Stimulated activated CD8-positive, alpha-beta memory T cell treated with anti-CD3 and anti-CD28 coated beads, Interleukin-7, amount 100 ng/mL, for 1 hour (primary cell): ENCODE results near the gene AOX1.
"Not testable (repeated sequence)": the region's sequence is repeated elsewhere in the genome, so short reads cannot be mapped to it uniquely, and the experiment has no call there.

ENCODE experiments used
- DNase-seq, 2 donors: peaks; one replicate each; pipeline ENCODE4 v3.0.0-alpha.2; 2020; ENCODE audit warnings: low read depth in 2 of 2

AOX1 gene

GRCh38 chr2:200585730-200586643 is at the start of gene AOX1:
TSS of gene AOX1 (plus strand) at chr2:200586014. CDS start at chr2:200586109, 95 bp downstream.
- DNase-seq = no peak

GRCh38 chr2:200538139-200538538 is 47.7 kb upstream of the AOX1 start:
- no peak for DNase-seq

- no peak for DNase-seq
Observed at GRCh38 chr2:200540793-200541192, 45.0 kb upstream of the AOX1 start.

DNA sequence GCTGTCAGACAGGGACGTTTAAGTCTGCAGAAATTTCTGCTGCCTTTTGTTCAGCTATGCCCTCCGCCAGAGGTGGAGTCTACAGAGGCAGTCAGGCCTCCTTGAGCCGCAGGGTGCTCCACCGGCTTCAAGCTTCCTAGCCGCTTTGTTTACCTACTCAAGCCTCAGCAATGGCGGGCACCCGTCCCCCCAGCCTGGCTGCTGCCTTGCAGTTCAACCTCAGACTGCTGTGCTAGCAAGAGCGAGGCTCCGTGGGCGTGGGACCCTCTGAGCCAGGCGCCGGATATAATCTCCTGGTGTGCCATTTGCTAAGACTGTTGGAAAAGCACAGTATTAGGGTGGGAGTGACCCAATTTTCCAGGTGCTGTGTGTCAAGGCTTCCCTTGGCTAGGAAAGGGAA is 19.2 kb upstream of the AOX1 start:
- not testable (repeated sequence) for DNase-seq

GRCh38 chr2:200567932-200568331 is 17.9 kb upstream of the AOX1 start:
- no peak for DNase-seq

DNA sequence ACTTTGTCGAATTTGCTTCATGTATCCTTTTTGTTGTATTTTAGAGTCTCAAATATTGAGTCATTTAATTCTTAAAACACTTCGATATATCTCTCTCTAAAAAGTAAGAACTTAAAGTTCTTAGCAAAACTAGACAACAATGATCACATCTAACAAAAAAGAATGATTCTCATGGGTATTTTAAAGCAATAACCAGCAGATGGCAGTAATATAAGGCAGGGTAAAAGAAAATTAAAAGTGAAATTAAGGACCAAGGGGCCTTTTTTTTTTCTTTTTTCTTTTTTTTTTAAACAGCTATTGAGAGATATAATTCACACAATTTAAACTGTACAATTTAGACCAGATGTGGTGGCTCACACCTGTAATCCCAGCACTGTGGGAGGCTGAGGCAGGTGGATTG is 9.9 kb upstream of the AOX1 start:
- no peak for DNase-seq

DNA sequence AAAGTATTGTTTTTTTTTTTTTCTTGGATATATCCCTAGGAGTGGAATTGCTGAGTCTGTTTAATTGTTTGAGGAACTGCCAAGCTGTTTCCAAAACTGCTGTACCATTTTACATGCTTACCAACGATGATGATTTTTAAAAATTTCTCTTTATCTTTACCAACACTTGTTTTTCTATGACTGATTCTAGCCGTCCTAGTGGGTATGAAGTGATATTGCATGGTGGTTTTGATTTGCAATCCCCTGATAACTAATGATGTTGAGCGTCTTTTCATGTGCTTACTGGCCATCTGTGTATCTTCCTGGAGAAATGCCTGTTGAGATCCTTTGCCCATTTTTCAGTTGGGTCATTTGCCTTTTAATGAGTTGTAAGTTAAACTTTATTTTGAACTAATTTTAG is 8.8 kb upstream of the AOX1 start:
- no peak for DNase-seq

DNA sequence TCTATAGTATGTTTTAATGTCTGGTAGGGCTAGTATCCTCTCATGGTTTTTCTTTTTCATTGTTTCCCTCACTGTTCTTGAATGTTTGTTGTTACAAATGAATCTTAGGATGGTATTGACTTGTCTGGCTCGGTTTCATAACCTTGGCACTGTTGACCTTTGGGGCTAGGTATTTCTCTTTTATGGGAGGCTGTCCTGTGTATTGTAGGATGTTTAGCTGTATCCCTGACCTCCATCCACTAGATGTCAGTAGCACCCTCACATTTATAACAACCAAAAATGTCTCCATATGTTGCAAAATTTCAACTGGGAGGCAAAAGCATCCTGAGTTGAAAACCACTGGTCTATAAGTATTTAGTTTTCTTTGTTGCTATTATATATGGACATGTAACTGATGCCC is 7.0 kb upstream of the AOX1 start:
- no peak for DNase-seq

DNA sequence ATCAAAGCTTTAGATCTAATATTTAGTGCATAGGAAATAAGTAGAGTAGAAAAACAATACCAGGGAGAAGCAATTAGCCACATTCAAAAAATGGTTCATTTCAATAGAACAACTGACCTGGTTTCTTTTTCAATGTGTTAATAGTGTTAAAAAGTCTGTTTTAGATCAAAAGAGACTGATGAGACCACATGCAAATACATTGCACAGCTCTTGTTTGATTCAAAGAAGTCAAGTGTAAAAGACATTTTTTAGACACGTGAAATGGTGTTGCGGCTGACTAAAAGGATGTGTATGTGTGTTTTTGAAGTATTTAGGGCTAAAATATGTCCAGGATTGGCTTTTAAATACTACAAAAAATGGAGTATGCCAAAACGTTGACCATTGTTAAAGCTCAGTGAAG is 1.2 kb upstream of the AOX1 start:
- no peak for DNase-seq

- DNase-seq = no peak
Observed at GRCh38 chr2:200585340-200585729, 479 bp upstream of the AOX1 start.

DNA sequence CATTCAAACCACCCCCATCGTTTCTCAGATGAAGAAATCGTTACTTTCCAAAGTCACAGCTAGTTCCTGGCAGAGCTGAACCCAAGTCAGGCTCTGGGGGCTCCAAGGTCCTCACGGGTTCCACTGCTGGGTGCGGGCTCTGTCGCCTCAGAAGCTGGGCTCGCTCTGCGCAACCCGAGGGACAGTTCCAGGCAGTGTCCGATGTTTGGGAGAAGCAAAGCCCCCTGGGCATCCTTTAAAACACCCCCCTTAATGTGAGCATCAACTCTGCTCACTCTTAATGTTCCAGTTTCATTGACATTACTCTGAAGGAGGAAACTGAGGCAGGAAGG is 796 bp downstream of the AOX1 start:
- DNase-seq = no peak

DNA sequence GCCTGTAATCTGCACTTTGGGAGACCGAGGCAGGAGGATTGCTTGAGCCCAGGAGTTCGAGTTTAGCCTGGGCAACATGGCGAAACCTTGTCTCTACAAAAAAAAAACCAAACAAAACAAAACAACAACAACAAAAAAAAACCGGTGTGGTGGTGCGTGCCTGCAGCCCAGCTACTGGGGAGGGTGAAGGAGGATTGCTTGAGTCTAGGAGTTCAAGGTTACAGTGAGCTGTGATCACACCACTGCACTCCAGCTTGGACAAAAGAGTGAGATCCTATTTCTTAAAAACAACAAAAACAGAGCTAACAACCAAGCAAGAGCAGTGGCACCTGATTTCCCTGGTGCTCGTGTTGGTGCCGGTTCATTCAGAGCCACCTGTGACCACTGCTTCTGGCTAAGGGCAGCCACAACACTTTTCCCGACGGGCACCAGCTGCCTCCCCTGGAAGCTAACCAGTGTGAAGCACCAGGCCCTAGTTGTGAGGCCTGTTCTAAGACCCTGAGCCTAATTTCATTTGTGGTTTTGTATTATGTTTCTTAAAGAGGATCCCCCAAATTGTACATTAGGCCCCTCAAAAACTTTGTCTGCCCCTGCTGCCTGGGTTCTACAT is 1.3 kb downstream of the AOX1 start:
- no peak for DNase-seq

- DNase-seq = no peak
Observed at GRCh38 chr2:200588076-200588678, 2.4 kb downstream of the AOX1 start.

DNA sequence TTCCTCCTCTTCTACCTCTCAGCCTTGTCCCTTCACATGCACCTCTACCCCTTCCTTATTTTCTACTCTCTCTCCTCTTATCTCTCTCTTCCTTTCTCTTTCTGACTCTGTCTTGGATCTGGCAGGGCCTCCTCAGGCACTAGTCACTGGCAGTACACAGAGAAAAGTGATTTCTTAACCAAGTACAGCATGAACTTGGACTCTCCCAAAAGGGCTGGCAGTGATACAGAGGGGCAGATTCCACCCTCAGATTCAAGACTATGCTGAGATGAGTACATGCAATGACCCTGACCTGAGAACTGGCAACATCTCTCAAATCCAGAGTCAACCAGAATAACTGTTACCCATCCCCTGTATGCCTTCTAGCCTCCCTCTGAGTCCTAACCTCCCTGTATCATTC is 4.3 kb downstream of the AOX1 start:
- DNase-seq = no peak

DNA sequence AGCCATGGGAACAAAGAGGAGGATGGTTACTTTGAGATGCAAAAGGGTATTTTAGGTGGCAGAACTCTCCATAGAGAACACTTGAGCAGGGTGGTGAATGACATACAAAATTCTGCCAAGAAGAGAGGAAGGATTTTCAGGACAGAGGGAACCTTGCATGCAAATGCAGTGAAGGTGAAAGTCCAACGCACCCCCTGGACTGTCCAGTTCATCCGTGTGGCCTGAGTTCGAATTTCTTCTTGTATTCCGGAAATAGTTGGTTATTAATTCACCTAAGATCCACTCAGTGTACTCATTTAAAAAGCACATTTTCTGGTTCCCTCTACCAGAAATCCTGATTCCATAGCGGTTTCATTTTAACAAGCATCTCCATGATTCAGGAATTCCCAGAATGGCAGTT is 5.5 kb downstream of the AOX1 start:
- DNase-seq = no peak

DNA sequence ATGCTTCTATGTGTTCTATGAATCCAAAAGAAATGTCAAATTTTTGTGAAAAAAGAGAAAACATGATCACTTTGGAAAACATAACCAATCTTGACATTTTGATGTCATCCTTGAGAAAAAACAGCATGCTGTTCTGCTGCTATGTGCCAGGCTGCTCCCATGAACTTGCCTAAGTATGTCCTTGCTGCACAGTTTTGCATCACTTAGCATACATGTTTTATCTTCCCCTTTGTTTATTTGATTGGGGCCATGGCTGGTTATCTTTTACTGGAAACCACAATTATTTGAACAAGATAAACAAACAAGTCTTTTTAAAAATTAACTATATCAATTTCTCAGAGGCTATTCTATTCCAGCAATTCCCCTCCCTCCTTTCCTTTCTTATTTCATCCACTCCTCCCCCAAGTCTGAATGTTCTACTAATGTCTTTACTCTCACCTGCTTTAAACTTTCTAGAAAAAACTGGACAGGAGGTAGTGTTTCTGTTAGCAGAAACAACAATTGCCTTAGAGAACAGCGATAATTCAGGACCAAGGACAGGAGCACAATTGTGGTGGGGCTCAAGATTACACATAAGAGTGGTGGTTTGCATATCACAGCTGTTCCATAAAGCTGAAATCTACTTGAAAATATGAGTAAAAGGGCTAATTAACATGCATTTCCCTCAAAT is 6.7 kb downstream of the AOX1 start:
- DNase-seq = no peak

GRCh38 chr2:200593905-200594304 is 8.1 kb downstream of the AOX1 start:
- no peak for DNase-seq

- DNase-seq = no peak
Observed at GRCh38 chr2:200595913-200596312, 10.1 kb downstream of the AOX1 start.

DNA sequence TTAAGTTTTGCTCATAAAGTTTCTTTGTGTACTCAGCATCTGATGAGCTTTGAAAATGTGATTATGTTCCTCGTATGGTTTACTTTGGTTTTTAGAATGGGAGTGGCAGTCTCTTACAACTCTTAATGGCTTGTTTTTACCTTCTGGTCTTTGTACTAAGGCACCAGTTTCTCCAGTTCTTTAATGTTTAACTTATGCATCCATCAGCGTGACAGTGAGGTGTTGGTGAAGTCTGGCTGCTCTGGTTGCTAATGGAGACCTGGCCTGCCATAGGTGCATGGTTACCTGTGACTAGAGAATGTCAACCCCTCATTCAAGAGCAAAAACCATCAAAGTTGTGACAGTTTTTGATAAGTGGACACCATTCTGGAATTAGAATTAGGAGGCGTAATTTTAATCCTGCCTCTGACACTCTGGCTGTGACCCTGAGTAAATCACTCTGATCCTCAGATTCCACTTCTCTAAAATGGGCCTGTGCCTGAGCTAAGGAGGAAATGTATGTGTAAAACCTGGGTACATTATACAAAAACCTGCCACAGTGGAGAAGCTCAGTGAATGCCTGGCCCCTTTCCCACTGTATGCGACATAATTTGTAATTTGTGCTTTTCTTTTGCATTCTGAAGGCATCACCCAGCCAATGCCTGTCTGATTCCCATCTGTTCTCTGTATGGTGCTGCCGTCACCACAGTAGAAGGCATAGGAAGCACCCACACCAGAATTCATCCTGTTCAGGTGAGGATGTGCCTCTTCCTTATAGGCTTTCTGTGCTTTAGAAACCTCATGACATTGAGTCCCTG is 11.2 kb downstream of the AOX1 start:
- no peak for DNase-seq

- DNase-seq = no peak
Observed at GRCh38 chr2:200599206-200599605, 13.4 kb downstream of the AOX1 start.

DNA sequence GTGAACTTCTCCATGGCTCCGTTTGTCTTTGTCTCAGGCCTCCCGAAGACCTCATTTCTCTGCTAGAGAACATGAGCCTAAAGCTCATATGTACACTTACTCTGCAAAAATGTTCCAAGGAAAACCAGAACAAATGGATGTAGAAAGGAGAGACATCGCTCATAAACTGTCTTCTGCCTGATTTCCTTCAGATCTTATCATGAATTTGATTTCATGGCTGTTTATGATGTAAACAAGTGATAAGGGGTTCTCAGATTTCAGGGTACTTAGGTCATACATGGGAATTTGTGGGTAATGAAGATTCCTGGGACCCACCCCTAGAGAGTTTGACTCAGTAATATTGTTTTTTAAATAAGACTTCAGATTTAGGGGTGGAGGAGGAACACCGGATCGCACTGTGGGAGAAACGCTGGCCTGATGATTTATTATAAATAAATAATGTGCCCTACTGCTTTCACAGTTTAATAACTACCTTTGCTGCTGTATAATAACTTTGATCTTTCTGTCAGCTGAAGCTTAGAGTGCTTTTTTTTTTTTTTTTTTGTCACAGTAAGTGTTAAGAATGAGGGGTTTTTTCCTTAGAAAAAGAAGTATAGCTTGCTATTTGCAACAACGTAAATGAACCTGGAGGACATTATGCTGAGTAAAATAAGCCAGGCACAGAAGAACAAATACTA is 14.9 kb downstream of the AOX1 start:
- DNase-seq = no peak
